Adrenal gland (tissue), 12 donors: ENCODE data around the gene LMAN2. TPM values are rescaled to one million over a fixed set of nuclear protein-coding genes. Genes with fewer than 3 reads are reported as not detected.

ENCODE experiments used
- DNase-seq, 7 donors: peaks; one replicate each; pipeline ENCODE4 v3.0.0-alpha.2; 2019 to 2020
- H3K27ac ChIP-seq, 5 donors: fragments of 200-600 bp; sonication (generic) in 4 of 5; 1 replicate in 3 of 5; 2 replicates in 2 of 5; pipeline versions ENCODE4 v1.5.1 to v1.8.0; 2016 to 2020; ENCODE audit warnings: mild to moderate bottlenecking in 1 of 5
- H3K27me3 ChIP-seq: fragments of 200-600 bp; 2 replicates; pipeline ENCODE4 v1.8.0; 2021
- H3K36me3 ChIP-seq, 2 donors: fragments of 200-600 bp; replicated peaks in 1 of 2; 1 replicate in 1 of 2; 2 replicates in 1 of 2; pipeline versions ENCODE4 v1.5.1 to v1.8.0; 2018 to 2022
- H3K4me1 ChIP-seq, 2 donors: fragments of 200-600 bp; replicated peaks in 1 of 2; 1 replicate in 1 of 2; 2 replicates in 1 of 2; pipeline versions ENCODE4 v1.5.1 to v1.8.0; 2018 to 2021
- H3K4me3 ChIP-seq, 4 donors: fragments of 200-600 bp; sonication (generic) in 3 of 4; one replicate each; pipeline ENCODE4 v1.5.1; 2016 to 2018
- H3K9me3 ChIP-seq, 3 donors: fragments of 200-600 bp; sonication (generic) in 1 of 3; replicated peaks in 1 of 3; 1 replicate in 2 of 3; 2 replicates in 1 of 3; pipeline versions ENCODE4 v1.5.1 to v1.8.0; 2016 to 2021
- POLR2A ChIP-seq, 2 donors: fragments of 450-650 bp; IDR thresholded peaks; one replicate each; pipeline ENCODE4 v1.6.1; 2017; ENCODE audit warnings: antibody characterized with exemption in 2 of 2, mild to moderate bottlenecking in 2 of 2, moderate library complexity in 1 of 2
- WGBS, 4 donors: extraction: QIAGEN DNeasy Blood & Tissue Kit in 2 of 4; methylation state at CpG; one replicate each; pipeline versions ENCODE4 v1.1.5 to v1.1.7; 2013 to 2017; 5-methylcytosine and 5-hydroxymethylcytosine counted together
- intact Hi-C, 2 donors: fragments of 100-400 bp; cut with DNase I; formaldehyde crosslinking; loops; one replicate each; pipeline versions ENCODE4 v1.14.1 to v1.15.0; 2022 to 2023
- polyA plus RNA-seq, 3 donors: library from polyadenylated mRNA; stranded (reverse); fragments of 200-250 nt in 2 of 3; fragments of 350-450 nt in 1 of 3; fragmentation: Illumina TruSeq in 1 of 3; extraction: RNeasy Lipid Tissue Mini Kit (QIAGEN cat#74804) in 1 of 3; gene quantifications; one replicate each; pipeline ENCODE4 v1.2.3, GENCODE V29; 2013 to 2014
- total RNA-seq, 9 donors: library from RNA; depleted of rRNA in 4 of 9; stranded (reverse); fragments of >200 nt in 4 of 9; fragments of 120-200 nt in 1 of 9; fragmentation: NEBNext Ultra II Directional in 1 of 9; extraction: Animal tissue kit (Norgen Biotek cat#: 25700) in 1 of 9; gene quantifications; one replicate each; pipeline versions ENCODE4 v1.1.0 to v1.2.4, GENCODE V29; 2013 to 2023
- TF ChIP-seq, protein P1 (sequence below), 6 experiments: fragments of 450-650 bp in 4 of 6; fragments of 200-600 bp in 2 of 6; sonication (generic) in 1 of 6; IDR thresholded peaks; 1 replicate in 5 of 6; 2 replicates in 1 of 6; pipeline versions ENCODE4 v1.5.1 to v1.8.0; 2016 to 2021; ENCODE audit warnings: antibody characterized with exemption in 6 of 6, mild to moderate bottlenecking in 2 of 6, moderate library complexity in 1 of 6
- donor health status: healthy with polysubstance abuse.
- donor health status: Bipolar disorder and iron deficiency.
- donor health status: DM: yes; HTN: yes; CAD: no.
- donor health status: DM: no; HTN: no; CAD: no.
- donor health status: DM: no; HTN: no; CAD: no.
- donor health status: DM: yes; HTN: yes; CAD: no.

Gene LMAN2
- total and polyA plus RNA-seq, 12 donors, result 85.7 to 398 (median 150) TPM

DNA sequence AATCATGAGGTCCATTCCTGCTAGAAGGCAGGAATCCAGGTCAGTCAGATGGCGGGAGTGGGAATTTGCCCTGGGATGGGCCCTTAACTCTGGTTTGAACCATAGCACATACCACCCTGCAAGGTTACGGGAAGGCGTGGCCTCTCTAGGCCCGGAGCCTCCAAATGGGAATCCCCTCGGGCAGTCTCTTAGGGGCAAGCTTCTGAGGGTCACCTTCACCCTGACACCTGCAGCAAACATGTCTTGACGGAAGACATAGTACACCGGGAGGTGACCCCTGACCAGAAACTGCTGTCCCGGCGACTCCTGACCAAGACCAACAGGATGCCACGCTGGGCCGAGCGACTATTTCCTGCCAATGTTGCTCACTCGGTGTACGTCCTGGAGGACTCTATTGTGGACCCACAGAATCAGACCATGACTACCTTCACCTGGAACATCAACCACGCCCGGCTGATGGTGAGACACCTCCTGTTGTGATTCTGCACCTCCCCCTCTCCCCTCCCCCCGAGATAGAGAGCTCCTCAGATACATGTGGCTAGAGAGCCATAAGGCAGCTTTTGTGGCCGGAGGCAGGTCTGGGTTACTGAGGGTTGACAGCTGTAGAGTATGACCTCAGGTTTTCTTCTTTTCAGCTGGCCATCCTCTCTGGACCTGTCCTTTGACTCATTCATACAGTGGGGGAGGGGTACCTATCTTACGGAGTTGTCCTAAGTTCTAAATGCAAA lies 46.9 kb downstream of the LMAN2 start:
- H3K4me1 ChIP-seq, result peaks cover 24 to 39% of the 10 kb centered on the region in 2 donors
- H3K27ac ChIP-seq, result peak overlapping the region in 3 of 5 donors; percentile 69 to 89 (median 77)
- TF ChIP-seq POLR2A (IDR thresholded peaks at IDR 0.05), result no peak
- TF ChIP-seq, protein P1, sequence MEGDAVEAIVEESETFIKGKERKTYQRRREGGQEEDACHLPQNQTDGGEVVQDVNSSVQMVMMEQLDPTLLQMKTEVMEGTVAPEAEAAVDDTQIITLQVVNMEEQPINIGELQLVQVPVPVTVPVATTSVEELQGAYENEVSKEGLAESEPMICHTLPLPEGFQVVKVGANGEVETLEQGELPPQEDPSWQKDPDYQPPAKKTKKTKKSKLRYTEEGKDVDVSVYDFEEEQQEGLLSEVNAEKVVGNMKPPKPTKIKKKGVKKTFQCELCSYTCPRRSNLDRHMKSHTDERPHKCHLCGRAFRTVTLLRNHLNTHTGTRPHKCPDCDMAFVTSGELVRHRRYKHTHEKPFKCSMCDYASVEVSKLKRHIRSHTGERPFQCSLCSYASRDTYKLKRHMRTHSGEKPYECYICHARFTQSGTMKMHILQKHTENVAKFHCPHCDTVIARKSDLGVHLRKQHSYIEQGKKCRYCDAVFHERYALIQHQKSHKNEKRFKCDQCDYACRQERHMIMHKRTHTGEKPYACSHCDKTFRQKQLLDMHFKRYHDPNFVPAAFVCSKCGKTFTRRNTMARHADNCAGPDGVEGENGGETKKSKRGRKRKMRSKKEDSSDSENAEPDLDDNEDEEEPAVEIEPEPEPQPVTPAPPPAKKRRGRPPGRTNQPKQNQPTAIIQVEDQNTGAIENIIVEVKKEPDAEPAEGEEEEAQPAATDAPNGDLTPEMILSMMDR (IDR thresholded peaks at IDR 0.05), result no peak
- 19 to 69% (median 21%) methylated on average over 1 to 19 of the region's 19 CpGs for WGBS, 4 donors
- H3K9me3 ChIP-seq, result no peaks in the 10 kb centered on the region
- DNase-seq, result peak in 1 of 7 donors; percentile 69
- H3K4me3 ChIP-seq, result peak overlapping the region in 3 of 4 donors; percentile 83 to 96 (median 91)
- intact Hi-C loops, result loop anchor here in 1 of 2 donors (10.0 kb wide), 1 partner anchor 170 kb away; the partner anchor contains the start of gene NSD1
- peaks cover 0 to 31% of the 10 kb centered on the region in 2 donors for H3K36me3 ChIP-seq
- no peaks in the 10 kb centered on the region for H3K27me3 ChIP-seq

DNA sequence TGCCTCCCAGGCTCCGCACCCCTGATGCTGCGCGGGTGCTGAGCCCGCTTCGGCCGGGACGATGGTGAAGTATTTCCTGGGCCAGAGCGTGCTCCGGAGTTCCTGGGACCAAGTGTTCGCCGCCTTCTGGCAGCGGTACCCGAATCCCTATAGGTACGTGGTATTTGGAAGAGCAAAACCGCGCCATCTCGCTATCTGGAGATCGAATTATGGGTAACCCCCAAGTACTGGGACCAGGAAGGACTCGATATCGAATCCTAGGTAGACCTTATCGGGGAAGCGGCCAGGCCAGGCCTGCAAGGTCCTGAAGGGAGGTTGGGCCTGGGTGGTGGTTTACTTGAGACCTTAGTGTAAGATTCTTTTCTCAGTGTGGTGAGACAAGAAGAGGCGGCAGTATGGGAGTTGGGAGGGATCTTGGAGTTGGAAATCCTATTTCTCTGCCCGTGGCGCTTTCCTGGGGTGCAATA lies 47.5 kb downstream of the LMAN2 start:
- Histone ChIP-seq H3K27ac (peak overlapping the region in 4 of 5 donors; percentile 65 to 89 (median 73)), H3K4me3 (peak overlapping the region; percentile 83 to 98 (median 94)), H3K27me3 (no peaks in the 10 kb centered on the region), H3K9me3 (no peaks in the 10 kb centered on the region), H3K36me3 (peaks cover 0 to 31% of the 10 kb centered on the region in 2 donors), H3K4me1 (peaks cover 24 to 39% of the 10 kb centered on the region in 2 donors)
- 0 to 1% (median 0%) methylated on average over 9 to 25 of the region's 25 CpGs for WGBS, 4 donors
- DNase-seq, result no peak
- TF ChIP-seq POLR2A (IDR thresholded peaks at IDR 0.05), result no peak
- TF ChIP-seq, protein P1 (IDR thresholded peaks at IDR 0.05), result no peak
- intact Hi-C loops, result loop anchor here in 1 of 2 donors (10.0 kb wide), 1 partner anchor 169 kb away; the partner anchor contains the start of gene NSD1

GRCh38 chr5:177303121-177303924 lies 48.1 kb downstream of the LMAN2 start, which contains the start of the genes PRELID1 and RAB24:
Gene PRELID1, plus strand, starts transcription at chr5:177303799. Its CDS starts 187 bp downstream, at chr5:177303986.
Gene RAB24, minus strand, starts transcription at chr5:177303719. Its CDS starts 431 bp downstream, at chr5:177303288.
- peaks cover 24 to 39% of the 10 kb centered on the region in 2 donors for H3K4me1 ChIP-seq
- peak within 1 kb of the TSS; percentile 83 to 98 (median 94) for H3K4me3 ChIP-seq
- H3K36me3 ChIP-seq, result peaks cover 0 to 31% of the 10 kb centered on the region in 2 donors
- peak; percentile 81 to 94 (median 90) for DNase-seq
- WGBS, 4 donors, result 0% methylated on average over 8 to 100 of the region's 100 CpGs; no CpG with 5 or more reads in 1 of the 4 donors
- peak within 1 kb of the TSS in 4 of 5 donors; percentile 65 to 89 (median 73) for H3K27ac ChIP-seq
- TF ChIP-seq POLR2A (IDR thresholded peaks at IDR 0.05), result peak; percentile 14 to 70
- TF ChIP-seq, protein P1 (IDR thresholded peaks at IDR 0.05), result peak in 1 of 6 experiments; percentile 15
- intact Hi-C loops, result loop anchor here in 1 of 2 donors (10.0 kb wide), 1 partner anchor 169 kb away; the partner anchor contains the start of gene NSD1
- H3K27me3 ChIP-seq, result no peaks in the 10 kb centered on the region
- no peaks in the 10 kb centered on the region for H3K9me3 ChIP-seq
